GM12801 (cell line): Measurements from ENCODE around the gene OSGEPL1.

Experiments used
- CTCF ChIP-seq: IDR thresholded peaks from one replicate; pipeline ENCODE4 v1.5.1; 2011; ENCODE audit warnings: control low read depth; ENCODE audit not compliant: insufficient read length; ENCODE audit errors: extremely low read depth

OSGEPL1 gene

GRCh38 chr2:189794310-189794709 is 31.7 kb upstream of the OSGEPL1 start:
- TF ChIP-seq CTCF, result no peak

GRCh38 chr2:189791338-189792042 is 28.9 kb upstream of the OSGEPL1 start:
- no peak for TF ChIP-seq CTCF

GRCh38 chr2:189783927-189784867 is 21.6 kb upstream of the OSGEPL1 start, which contains the start of the genes ORMDL1 and PMS1:
TSS of gene ORMDL1 (minus strand) at chr2:189784339. CDS start at chr2:189782595, 1,744 bp downstream.
TSS of gene PMS1 (plus strand) at chr2:189784450. CDS start at chr2:189791810, 7,360 bp downstream.
- no peak for TF ChIP-seq CTCF

- TF ChIP-seq CTCF, result no peak
These were observed 20.9 kb upstream of the OSGEPL1 start for GRCh38 chr2:189783451-189783926.

GRCh38 chr2:189782221-189782671 is 19.7 kb upstream of the OSGEPL1 start:
- no peak for TF ChIP-seq CTCF

- no peak for TF ChIP-seq CTCF
These were observed 9.6 kb upstream of the OSGEPL1 start for GRCh38 chr2:189772212-189772611.

GRCh38 chr2:189770590-189771322 is 8.2 kb upstream of the OSGEPL1 start:
- no peak for TF ChIP-seq CTCF
